HG03354 (cell line): Measurements from ENCODE around the gene SNTG2.

Experiments
- ATAC-seq: cut with Tn5 transposase; IDR thresholded peaks from one replicate; pipeline ENCODE4 v1.9.1; 2021; ENCODE audit warnings: mild to moderate bottlenecking; ENCODE audit not compliant: unreplicated experiment, poor library complexity, severe bottlenecking

Gene SNTG2

GRCh38 chr2:1321321-1321720 lies 370.7 kb downstream of the SNTG2 start:
- no peak for ATAC-seq

- no peak for ATAC-seq
These were observed 374.2 kb downstream of the SNTG2 start for GRCh38 chr2:1324884-1325283.

DNA sequence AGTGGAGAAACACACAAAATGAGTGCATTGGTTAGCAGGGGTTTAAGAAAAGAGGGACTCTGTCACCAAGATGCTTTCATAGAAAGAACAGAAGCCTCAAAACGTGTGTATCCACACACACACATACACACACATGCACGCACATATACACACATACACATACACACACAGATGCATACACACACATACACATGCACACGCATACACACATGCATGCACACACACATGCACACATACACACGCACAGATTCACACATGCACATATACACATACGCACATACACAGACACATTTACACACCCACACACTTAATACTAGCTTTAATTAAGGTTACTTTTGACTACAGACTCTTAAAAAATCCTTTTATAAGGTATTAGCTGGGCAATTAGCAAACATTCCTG lies 378.0 kb downstream of the SNTG2 start:
- no peak for ATAC-seq

DNA sequence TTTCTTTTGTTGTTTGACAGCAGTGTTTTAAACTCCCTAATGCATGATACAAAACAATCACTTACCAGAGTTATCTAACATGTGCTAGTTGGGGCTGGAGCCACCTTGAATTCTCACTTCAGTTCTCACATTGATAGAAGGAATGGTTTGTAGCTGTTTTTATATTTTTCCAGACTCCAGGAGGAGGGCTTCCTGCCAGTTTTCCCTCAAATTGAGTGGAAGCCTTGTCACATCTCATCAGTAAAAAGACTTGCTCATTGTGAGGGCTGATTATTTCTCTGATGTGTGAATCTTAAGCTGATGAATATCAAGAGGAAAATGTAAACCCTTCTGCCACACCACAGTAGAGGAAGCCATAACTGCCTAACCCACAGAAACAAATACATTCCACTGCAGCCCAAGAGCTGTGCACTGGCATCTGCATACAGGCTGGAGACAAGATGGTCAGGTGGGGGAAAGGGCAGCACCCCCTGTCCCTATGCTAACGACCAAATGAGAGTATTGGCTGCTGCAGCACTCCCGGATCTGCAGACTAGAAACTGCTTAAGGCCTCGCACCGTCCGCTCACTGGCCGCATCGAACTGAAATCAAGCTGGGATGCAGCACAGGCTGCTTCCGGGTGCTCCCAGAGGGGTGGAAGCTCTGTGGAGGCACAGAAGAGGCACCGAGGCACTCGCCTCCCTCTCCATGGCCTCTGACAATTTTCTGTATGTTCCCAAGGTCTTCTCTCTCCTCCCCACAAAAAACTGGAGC lies 388.9 kb downstream of the SNTG2 start:
- ATAC-seq, result no peak

DNA sequence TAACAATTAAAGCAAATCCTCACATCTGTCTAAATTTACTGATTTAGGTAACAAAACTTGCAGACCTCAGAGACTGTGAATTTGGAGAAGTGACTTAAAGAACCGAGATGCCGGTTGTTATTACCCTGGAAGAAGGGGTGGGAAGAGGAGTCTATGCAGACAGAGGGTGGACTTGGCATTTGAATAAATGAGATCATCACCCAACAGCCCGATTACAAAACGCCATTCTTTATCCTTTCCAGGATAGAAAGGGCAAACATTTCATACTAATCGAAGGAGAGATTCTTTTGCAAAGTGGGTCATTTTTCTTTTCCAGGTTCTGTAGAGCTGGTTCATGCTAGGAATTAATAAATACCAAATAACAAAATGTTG lies 389.5 kb downstream of the SNTG2 start:
- no peak for ATAC-seq

- no peak for ATAC-seq
These were observed 390.9 kb downstream of the SNTG2 start for GRCh38 chr2:1341404-1342120.

- ATAC-seq, result no peak
These were observed 398.1 kb downstream of the SNTG2 start for GRCh38 chr2:1348789-1349188.

DNA sequence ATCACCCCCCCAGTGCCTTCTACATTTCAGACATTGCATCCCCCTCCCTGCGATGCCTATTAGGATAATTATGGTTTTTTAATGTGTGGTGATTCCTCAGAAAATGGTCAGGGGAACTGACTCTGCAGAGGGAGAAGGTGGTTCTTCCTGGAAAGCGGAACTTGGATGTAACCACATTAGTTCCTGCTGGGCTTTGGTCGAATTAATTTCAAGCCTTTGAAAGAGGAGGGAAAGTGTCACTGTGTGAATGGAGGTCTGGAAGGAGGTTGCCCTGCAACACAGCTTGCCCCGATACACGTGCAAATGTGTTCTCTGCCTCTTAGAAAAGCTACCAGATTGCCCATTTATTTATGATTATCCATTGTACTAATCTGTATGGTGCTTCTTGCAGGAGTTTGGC lies 399.5 kb downstream of the SNTG2 start:
- ATAC-seq, result no peak

- no peak for ATAC-seq
These were observed 402.5 kb downstream of the SNTG2 start for GRCh38 chr2:1353124-1353523.

GRCh38 chr2:1353543-1353942 lies 402.9 kb downstream of the SNTG2 start:
- no peak for ATAC-seq

GRCh38 chr2:1360144-1360543 lies 409.5 kb downstream of the SNTG2 start:
- no peak for ATAC-seq

DNA sequence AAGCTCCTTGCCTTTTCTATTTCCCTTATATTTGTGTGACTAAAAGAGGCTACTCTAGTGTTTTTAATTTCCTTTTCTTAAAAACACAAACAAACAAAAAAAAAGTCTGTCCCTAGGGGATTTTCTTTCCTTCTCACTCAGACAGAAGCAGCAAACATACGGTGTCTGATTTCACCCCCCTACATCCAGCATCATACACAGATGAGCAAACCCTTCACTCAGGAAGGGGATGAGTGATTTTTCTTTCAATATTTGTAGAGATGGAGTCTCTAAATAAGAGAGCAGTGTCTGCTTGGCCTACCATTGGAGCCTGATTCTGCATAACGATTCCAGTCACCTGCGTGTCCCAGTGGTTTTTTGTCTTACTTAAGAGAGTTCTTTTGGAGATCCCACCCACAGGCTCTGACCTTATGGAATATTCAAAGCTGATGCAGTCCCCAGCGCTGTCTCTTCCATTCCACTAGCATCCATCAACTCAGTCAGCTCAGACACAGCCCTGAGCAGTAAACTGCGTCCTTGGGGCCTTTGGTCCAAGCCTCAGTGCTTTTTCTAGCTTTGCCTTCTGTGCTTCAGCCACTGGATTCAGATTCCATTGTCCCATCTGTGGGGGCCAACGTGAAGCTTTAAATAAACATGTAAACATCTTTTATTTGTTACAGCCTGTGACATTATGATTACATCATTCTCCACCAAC lies 410.1 kb downstream of the SNTG2 start:
- ATAC-seq, result no peak

- ATAC-seq, result no peak
These were observed 412.7 kb downstream of the SNTG2 start for GRCh38 chr2:1363367-1363766.

DNA sequence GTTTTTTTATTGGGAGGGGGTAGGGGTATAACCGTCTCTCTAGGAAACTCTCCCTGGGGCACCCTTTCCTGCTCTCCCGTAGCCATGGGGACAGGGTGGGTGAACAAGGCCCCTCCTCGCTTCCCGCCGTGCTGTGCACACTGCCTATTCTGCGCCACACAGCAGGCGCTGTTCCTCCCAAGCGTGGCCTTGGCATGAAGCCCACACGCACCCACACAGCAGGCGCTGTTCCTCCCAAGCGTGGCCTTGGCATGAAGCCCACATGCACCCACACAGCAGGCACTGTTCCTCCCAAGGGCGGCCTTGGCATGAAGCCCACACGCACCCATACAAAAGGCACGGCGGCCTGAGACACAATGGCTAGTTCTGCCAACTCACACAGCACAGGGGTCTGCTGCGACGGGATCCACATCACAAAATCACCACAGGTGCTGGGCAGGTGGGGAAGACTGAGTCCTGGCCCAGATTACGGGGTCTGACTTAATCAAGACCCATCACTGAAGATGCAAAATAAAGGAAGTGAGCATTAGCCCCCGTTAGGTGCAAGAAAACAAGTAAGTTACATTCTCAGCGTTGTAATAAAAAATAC lies 416.0 kb downstream of the SNTG2 start:
- peak; percentile 52 for ATAC-seq

GRCh38 chr2:1367601-1368000 lies 417.0 kb downstream of the SNTG2 start:
- ATAC-seq, result no peak

- no peak for ATAC-seq
These were observed 419.3 kb downstream of the SNTG2 start for GRCh38 chr2:1369905-1370304.

DNA sequence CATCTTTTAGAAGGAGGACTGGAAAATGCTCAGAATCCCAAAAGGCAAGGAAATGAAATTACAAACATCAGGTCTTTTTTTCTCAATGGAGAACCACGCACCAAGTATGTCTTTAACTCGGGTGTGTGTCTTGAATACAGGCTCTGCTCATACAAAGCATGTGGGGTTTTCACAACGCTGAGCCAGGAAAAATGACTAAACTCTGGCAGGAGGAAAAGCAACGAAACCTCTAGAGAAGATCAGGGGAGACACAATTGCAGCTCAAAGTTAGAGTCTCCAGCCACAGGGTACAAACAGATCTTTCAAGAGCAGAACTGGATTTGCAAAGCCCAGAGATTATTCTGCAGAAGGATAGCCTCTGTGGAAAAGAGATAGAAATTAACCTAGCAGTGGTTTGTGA lies 419.8 kb downstream of the SNTG2 start:
- no peak for ATAC-seq

DNA sequence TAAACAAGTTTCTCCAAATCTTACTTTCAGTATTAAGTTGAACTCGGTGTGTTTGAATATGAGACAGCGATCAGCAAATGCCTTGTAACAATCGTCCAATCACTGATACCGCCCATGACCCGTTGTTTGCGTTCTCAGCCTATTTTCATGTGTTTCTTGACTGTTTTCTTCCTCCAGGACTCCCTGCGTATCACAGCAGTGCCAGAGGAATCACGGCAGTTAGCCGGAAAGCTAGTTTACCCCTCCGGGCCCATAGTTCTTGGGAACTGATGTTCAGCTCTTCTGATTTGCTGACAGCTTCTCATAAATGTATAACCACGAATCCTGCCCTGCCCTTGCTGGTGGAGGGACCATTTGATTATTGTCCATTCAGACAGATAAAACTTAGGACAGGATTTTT lies 420.4 kb downstream of the SNTG2 start:
- ATAC-seq, result no peak

- ATAC-seq, result no peak
These were observed 423.2 kb downstream of the SNTG2 start for GRCh38 chr2:1373830-1374229.

- no peak for ATAC-seq
These were observed 423.6 kb downstream of the SNTG2 start for GRCh38 chr2:1374287-1374686.

GRCh38 chr2:1375794-1376193 lies 425.1 kb downstream of the SNTG2 start:
- ATAC-seq, result no peak
